Gastrocnemius medialis (tissue), 4 donors: Measurements from ENCODE around the gene SMARCE1.

Experiments used
- POLR2A ChIP-seq, 2 donors: fragments of 450-650 bp; IDR thresholded peaks; one replicate each; pipeline ENCODE4 v1.6.1; 2017; ENCODE audit warnings: antibody characterized with exemption in 2 of 2, mild to moderate bottlenecking in 2 of 2, moderate library complexity in 2 of 2
- TF ChIP-seq, protein P1 (sequence below), 5 experiments: fragments of 450-650 bp in 3 of 5; fragments of 200-600 bp in 2 of 5; sonication (generic) in 2 of 5; IDR thresholded peaks in 4 of 5; conservative IDR thresholded peaks in 1 of 5; 1 replicate in 4 of 5; 2 replicates in 1 of 5; pipeline ENCODE4 v1.5.1; 2016 to 2019; ENCODE audit warnings: antibody characterized with exemption in 5 of 5, mild to moderate bottlenecking in 3 of 5, moderate library complexity in 3 of 5

DNA sequence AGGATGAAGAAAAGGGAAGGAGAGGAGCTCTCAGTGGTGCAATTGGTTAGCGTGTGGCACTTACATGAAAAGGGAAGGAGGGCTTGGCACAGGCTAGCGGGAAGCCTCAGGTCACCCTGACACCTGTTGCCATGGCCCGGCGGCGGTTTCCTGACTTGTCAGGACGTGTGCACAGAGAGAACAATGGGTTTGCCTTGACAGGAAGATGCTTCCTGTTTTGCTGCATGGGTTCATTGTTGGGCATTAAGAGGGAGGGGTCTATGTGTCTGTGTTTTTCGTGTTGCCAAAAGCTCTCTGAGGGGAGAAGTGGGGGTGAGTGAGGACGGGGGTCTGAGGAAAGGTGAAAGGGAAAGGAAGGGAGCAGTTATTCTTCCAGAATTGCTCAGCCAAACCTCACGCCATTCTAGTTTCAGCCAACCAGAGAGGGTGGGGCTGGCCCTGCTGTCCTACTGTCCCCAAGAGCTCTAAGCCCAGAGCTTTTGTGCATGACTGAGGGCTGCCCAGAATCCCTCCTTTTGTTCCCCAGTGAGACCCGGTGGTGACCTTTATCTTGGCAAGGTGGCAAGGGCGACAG is 65.2 kb downstream of the SMARCE1 start:
- no peak for TF ChIP-seq POLR2A (IDR thresholded peaks at IDR 0.05)
- TF ChIP-seq, protein P1, sequence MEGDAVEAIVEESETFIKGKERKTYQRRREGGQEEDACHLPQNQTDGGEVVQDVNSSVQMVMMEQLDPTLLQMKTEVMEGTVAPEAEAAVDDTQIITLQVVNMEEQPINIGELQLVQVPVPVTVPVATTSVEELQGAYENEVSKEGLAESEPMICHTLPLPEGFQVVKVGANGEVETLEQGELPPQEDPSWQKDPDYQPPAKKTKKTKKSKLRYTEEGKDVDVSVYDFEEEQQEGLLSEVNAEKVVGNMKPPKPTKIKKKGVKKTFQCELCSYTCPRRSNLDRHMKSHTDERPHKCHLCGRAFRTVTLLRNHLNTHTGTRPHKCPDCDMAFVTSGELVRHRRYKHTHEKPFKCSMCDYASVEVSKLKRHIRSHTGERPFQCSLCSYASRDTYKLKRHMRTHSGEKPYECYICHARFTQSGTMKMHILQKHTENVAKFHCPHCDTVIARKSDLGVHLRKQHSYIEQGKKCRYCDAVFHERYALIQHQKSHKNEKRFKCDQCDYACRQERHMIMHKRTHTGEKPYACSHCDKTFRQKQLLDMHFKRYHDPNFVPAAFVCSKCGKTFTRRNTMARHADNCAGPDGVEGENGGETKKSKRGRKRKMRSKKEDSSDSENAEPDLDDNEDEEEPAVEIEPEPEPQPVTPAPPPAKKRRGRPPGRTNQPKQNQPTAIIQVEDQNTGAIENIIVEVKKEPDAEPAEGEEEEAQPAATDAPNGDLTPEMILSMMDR (IDR thresholded peaks at IDR 0.05 in 4 of 5, conservative IDR thresholded peaks at IDR 0.05 in 1 of 5): no peak
